Measurements from ENCODE around the gene RAVER1.
A peak's percentile ranks its signal among the peaks of the same experiment; 100 is the strongest.
"Not testable (repeated sequence)": the region's sequence is repeated elsewhere in the genome, so short reads cannot be mapped to it uniquely, and the experiment has no call there.

The RAVER1 gene

GRCh38 chr19:10339977-10340376, 6.6 kb upstream of the RAVER1 start:
- no peak for DNase-seq

GRCh38 chr19:10339380-10339960, 6.1 kb upstream of the RAVER1 start, which contains the start of gene ICAM3:
Gene ICAM3 (minus strand): TSS chr19:10339624. CDS start chr19:10339614, 10 bp downstream.
- DNase-seq, result no peak

GRCh38 chr19:10338940-10339339, 5.6 kb upstream of the RAVER1 start:
- DNase-seq, result no peak

- DNase-seq, result not testable (repeated sequence)
These were observed 3.4 kb upstream of the RAVER1 start for GRCh38 chr19:10336725-10337124.

- DNase-seq, result no peak
These were observed 2.1 kb upstream of the RAVER1 start for GRCh38 chr19:10335352-10335985.

GRCh38 chr19:10334588-10335351, 1.4 kb upstream of the RAVER1 start:
- peak; percentile 93 for DNase-seq

GRCh38 chr19:10333758-10334587, 644 bp upstream of the RAVER1 start:
- no peak for DNase-seq

- DNase-seq, result no peak
These were observed 968 bp downstream of the RAVER1 start for GRCh38 chr19:10332158-10332964.

- no peak for DNase-seq
These were observed 3.8 kb downstream of the RAVER1 start for GRCh38 chr19:10329555-10329954.

- DNase-seq, result no peak
These were observed 4.5 kb downstream of the RAVER1 start for GRCh38 chr19:10328558-10329429.

- no peak for DNase-seq
These were observed 5.5 kb downstream of the RAVER1 start for GRCh38 chr19:10327793-10328192.

GRCh38 chr19:10325732-10326131, 7.6 kb downstream of the RAVER1 start:
- DNase-seq, result no peak

GRCh38 chr19:10321874-10322835, 11.2 kb downstream of the RAVER1 start:
- DNase-seq, result no peak

GRCh38 chr19:10321417-10321797, 11.9 kb downstream of the RAVER1 start:
- no peak for DNase-seq

GRCh38 chr19:10320602-10321416, 12.5 kb downstream of the RAVER1 start:
- no peak for DNase-seq

GRCh38 chr19:10318807-10319682, 14.3 kb downstream of the RAVER1 start:
- DNase-seq, result no peak

GRCh38 chr19:10317857-10318462, 15.4 kb downstream of the RAVER1 start:
- DNase-seq, result no peak

Measured in right forelimb (tissue), 1 donor.